NCI-H1092 treated with DMSO at 0.1 percent for 48 hours (cell line): ENCODE data around the gene PLXNB3.

ENCODE experiments used
- DNase-seq: peaks from one replicate; lab custom pipeline; 2025; lab: John Stamatoyannopoulos, UW

The PLXNB3 gene

DNA sequence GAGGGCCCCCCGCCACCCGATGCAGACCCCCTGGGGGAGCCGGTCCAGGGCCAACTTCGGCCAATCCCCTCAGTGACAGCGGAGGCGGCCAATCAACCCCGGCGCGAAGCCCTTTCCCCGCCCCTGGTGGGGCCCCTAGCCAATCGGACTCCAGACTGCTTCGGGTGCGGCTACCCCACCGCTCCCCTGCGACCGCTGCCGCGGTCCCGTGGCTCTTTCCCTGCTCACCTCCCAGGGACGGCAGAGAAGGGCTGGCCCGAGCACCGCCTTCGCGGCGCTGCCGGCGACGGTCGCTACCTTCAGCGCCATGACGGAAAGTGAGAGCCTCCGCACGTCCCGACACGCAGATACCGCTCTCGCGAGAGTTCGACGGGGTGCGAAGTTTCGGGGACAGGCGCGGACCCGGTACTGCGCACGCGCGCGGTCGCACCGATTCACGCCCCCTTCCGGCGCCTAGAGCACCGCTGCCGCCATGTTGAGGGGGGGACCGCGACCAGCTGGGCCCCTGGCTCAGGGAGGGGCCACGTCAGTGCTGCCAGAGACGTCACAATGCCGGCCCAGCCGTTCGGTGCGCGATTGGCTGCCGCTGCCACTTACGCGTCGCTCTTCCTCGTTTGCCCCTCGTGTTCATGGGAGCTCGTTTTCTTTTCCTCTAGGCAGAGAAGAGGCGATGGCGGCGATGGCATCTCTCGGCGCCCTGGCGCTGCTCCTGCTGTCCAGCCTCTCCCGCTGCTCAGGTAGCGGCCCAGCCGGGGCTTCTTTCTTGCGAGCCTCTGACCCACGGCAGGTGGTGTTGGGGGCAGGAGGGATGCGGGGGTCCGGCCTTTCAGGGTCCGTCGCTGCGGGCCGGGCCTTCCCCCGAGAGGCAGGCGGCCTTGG, 30.2 kb downstream of the PLXNB3 start, which contains the start of the genes IDH3G and SSR4:
Gene IDH3G, minus strand, starts transcription at position 358 of the 879 bp plus-strand sequence. Its CDS starts 49 bp downstream, at position 309.
Gene SSR4, plus strand, starts transcription at position 651 of the 879 bp plus-strand sequence. Its CDS starts 20 bp downstream, at position 671.
- peak; percentile 95 for DNase-seq

DNA sequence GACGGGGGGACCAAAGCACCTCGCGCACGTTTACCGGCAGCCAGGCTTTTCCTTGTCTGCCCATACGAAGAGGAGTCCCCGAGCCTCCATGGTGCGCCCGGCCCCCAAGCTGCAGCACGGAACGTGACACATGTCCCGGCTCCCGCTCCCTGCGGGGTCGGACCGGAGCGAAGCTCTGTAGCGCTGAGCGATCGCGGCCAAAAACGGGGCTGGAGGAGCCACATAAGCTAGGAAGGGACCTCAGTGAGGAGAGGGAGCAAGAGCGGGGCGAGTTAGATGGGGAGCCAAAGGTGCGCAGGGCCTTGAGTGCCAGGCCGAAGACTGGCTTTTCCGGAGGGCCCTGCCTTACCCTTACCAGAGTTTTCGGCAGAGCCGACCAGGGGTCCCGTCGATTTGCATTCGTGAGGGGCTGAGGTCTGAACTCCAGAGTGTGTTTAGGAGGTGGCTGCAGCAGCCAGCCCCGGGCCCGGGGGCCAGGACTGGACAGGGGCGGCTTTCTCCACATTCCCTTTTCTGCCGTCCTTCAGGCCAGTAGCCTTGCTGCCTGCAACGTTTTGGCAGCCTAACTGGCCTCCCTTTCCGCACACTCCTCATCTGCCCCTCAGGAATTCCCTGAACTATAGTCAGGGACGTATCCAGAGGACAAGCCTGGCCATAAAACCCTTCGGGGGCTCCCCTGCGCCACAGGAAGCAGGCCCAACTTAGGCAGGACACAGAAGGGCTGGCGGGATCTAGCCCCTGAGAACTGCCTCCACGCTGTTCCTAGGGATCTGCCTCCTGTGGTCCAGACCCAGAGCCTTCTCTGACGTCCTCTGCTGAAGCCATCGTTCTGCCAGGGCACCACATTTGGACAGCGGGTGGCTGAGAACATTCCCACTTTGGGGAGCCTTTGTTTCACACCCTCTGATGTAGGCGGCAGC, 31.1 kb downstream of the PLXNB3 start:
- peak; percentile 6 for DNase-seq

- no peak for DNase-seq
Measured at GRCh38 chrX:153797415-153798015, 33.5 kb downstream of the PLXNB3 start.

GRCh38 chrX:153799326-153799725, 35.3 kb downstream of the PLXNB3 start:
- no peak for DNase-seq

DNA sequence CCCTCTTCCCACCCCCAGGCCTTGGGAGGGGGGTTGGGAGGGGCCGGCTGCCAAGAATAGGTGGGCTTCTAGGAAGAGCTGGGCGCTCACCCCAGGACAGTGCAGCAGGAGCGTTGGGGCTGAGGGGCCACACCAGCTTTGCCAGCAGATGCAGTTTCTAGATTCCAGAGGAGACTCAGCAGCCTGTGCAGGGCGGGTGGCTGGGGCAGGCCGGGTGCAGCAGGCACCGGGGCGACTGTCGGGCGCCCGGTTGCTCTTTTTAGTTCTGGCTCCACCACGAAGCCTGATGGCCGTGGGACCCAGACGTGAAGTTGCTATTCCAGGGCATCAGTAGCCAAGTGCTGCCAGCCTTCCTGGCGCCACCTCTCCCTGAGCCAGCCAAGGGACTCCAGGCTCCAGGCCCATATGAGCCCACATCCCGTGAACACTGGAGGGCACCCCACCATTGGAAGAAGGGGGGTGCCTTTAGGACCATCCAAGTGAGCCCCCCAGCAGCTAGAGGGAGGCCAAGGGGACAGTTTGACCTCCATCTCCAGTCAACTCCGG, 36.2 kb downstream of the PLXNB3 start:
- no peak for DNase-seq

DNA sequence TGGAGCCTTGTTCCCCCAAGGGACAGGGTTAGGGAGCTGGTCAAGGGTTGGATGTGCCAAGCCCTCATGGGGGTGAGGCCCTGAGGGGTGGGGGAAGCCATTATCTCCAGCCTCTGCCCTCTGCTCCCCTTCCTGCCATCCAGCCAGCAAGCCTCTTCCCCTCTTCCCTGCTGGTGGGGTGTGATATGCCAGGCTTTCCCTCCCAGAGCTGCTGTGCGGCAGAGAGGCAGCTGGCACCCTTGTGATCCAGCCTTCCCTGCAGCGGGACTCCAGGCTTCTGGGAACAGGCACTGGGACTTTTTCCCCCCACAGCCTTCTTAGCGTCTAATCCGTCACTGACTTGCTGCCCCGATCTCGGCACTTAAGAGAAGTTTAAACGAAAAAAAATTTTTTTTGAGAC, 36.7 kb downstream of the PLXNB3 start:
- DNase-seq, result no peak

GRCh38 chrX:153801669-153802068, 37.6 kb downstream of the PLXNB3 start:
- no peak for DNase-seq

DNA sequence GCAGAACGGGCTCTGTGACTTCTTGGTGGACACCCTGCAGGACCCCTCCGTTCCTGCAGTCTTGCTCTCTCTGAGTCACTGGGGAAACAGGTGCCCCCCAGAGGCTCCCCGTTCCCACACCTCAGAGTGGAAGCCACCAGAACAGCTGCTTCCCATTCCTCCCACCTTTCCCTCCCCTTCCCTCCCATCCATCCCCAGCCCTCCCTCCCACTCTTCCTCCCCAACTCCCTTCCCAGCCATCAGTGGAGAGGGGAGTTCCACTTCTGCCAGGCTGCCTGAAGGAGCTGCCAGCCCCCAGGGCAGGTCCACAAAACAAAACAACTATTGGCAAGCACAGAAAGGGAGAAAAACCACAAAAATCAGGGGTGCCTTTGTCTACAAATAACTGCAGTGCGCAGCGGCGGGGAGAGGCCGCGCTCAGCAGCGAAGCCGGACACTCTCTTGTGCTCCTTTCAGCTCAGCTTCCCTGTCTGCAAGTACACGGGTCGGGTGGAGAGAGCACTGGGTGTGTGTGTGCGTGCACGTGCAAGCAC, 38.5 kb downstream of the PLXNB3 start:
- DNase-seq, result no peak

DNA sequence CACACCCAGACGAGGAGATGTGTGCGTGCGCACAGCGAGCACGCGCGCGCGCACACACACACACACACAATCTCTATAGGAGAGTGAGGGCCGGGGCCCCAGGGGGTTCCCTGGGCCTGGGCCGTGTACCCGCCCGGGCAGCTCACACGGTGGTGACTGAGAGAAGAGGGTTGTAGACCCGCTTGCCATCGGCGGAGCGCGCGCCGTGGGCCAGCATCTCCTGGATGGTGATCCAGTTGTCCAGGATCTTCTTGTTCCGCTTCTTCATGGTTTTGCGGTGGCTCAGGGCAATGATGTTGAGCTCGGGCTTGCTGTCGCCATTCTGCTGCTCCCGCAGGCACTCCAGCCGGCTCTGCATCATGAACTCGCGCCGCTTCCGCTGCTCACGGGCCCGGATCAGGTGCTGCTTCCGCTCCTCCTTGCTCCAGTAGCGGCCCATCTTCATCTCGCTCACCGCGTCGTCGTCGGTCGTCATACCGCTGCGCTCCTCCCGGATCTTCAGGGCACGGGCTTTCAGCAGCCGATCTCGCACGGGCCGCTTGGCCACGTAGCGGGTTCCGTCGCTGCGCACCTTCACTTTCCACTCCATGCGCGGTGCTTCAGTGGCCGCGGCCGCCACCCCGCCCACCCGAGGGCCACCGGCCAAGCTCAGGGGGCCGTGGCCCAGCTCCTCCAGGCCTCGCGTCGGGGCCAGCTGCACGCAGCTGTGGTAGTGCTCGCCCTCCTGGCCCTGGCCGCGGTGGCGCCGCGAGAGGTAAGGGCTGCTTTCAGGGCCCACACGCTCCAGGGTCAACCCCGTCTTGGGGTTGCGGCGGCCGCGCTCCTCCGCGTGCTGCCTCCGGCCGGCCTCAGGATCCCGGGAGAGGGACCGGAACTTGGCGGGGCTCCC, 39.4 kb downstream of the PLXNB3 start:
- DNase-seq, result no peak

DNA sequence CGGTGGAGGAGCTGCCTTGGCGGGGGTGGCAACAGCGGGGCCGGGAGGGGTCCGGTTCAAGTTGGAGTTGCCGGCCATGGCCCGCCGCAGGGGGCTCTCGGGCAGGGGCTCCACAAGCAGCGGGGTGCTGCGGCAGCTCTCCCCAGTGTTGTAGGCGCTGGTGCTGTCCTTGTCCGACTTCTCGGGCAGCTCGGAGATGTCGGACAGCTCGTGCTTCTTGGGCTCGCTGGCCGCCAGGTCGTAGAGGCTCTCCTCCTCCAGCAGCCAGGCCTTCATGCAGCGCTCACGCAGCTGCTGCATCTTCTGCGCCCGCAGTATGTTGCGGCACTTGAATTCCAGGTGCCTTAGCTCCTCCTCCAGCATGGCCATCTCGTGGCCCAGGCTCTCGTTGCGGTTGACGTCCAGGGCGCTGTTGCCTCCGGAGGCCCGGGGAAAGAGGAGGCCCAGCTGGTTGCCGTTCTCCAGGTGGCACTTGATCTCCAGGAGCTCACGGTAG, 40.1 kb downstream of the PLXNB3 start:
- no peak for DNase-seq

- DNase-seq, result no peak
Measured at GRCh38 chrX:153804621-153805020, 40.6 kb downstream of the PLXNB3 start.

DNA sequence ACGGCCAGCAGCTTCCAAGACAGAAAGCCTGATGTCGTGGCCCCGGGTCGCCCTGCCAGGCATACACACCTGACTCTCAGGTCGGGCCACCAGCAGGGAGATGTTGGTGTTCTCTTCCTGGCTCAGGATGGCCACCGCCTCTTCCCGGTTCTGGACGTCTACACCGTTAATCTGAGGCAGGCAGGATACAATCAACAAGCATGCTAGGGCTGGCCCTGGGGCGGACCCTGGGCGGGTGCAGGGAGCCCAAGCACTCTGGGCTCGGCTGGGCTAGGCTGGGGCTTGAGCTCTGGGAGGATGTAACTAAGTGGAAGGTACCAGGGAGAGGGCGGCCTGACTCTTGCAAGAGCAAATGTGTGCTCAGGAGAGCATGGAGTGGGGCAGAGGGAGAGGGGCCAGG, 41.4 kb downstream of the PLXNB3 start:
- DNase-seq, result no peak

DNA sequence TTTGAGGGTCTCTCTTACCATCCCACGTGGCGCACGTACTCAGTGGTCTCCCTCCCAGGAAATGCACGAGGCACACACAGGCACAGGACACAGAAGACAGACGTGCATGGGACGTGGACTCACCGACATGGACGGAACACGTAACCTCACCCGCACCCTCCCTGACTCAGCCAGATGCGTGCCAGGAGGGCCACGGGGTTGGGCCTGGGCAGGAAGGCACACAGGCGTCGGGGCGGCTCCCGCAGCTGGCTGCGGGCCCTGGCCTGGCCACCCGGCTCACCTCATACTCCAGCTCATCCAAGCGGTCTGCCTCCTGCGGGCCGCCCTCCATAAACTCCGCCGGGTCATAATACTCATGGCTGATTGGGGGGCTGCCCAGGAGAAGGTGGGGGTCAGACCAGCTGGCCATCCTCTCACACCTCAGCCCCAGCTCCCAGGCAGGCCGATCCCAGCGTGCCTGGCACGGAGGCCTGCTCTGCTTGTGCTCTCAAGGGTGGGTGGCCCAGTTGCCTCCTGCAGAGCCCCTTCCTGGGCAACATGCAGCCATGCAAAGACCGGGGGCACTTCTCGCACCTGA, 43.0 kb downstream of the PLXNB3 start:
- DNase-seq, result no peak

GRCh38 chrX:153807976-153808375, 43.9 kb downstream of the PLXNB3 start:
- no peak for DNase-seq

GRCh38 chrX:153812220-153812619, 48.2 kb downstream of the PLXNB3 start:
- no peak for DNase-seq

DNA sequence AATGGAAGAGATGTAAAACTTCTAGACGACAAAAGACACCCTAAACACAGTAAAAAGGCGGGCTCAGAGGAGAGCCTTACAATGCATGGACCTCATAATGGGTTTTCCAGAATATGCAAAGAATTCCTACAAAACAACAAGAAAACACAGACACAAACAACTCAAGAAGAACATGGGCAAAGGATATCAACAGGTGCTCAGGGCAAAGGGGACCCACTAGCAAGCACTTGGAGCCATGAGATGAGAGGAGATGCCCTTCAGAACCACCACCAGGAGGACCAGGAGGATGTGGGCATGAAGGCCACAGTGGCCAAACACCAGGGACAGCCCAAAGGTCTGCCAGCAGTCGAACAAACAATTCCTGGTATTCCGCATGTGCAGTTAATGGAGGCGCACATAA, 49.1 kb downstream of the PLXNB3 start:
- DNase-seq, result no peak

DNA sequence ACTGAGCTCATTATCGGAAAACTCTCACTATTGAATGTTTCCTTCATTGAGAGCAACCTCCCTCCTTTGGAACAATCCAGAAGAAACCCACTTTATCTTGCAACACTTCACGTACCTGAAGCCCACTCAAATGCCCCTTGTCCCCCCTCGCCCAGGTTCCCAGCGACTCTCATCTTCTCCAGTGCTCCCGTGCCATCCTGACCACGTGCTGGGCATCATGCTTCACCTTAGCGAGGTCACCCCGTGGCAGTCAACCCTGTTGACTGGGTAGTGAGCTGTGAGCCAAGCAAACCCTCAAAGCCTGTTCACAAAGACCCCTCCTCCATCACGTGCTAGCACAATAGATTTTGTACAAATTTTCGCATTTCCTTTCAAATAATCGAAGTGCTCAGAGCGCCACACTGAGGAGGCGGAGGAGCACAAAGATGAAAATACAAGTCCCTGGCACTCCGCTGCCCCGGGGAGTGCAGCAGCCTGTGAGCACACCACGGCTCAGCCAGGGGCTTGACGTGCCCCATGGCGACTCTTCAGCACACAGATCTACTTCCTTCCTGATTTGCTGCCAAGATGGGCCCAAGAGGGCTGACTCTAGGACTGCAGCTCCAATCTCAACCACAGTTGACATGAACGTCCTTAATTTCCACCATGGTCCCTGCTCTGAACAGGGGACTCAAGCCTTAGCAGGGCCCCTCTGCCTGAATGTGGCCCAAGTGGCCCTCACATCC, 50.7 kb downstream of the PLXNB3 start:
- DNase-seq, result no peak

DNA sequence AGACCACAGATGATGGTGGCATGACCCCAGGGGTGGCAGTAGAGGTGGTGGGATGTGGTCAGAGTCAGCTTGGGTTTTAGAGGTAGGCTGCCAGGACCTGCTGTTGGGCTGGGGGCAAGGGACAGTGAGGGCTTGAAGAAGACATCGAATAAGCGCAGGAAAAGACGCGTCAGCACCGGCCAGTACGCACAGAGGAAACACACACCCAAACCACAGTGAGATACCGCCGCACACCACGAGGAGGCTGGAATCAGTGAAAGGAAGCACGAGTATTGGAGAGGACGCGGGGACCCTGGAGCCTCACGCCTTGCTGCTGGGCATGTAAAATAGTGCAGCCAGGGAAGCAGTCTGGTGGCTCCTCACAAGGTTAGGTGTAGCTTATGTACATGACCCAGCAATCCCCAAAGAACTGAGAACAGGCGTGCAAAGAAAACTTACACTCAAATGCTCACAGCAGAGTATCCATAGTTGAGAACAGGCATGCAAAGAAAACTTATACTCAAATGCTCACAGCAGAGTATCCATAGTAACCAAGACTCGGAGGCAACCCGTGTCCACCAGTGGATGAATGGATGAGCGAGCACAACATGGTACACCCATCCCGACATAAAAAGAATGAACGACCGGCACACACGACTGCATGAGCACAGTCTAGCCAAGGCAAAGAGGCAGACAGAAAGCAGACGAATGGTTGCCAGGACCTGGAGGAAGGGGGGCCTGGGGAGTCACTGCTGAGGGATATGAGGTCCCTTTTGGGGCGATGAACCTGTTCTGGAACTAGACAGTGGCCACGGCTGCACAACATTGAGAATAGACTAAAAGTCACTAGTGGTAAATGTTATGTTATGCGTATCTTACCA, 53.0 kb downstream of the PLXNB3 start:
- DNase-seq, result no peak
